GM23338 (cell line): ENCODE data around the gene NEK8. TPM values are rescaled to one million over a fixed set of nuclear protein-coding genes. Genes with fewer than 3 reads are reported as not detected.

Experiments
- ATAC-seq: fragments of 200-7000 bp; cut with Tn5 transposase; 3 replicates; pipeline ENCODE4 v1.9.1; 2020
- DNase-seq: peaks from one replicate; pipeline ENCODE4 v3.0.0-alpha.2; 2015; ENCODE audit warnings: low spot score
- H2AFZ ChIP-seq: fragments of 200-600 bp; sonication (generic); 2 replicates; pipeline ENCODE4 v1.8.0; 2016; ENCODE audit warnings: antibody characterized with exemption, mild to moderate bottlenecking, moderate library complexity
- H3F3A ChIP-seq: fragments of 200-600 bp; sonication (generic); replicated peaks from 2 replicates; pipeline ENCODE4 v1.8.0; 2017; ENCODE audit warnings: antibody characterized with exemption, mixed run types, low read depth
- H3K27ac ChIP-seq: fragments of 200-600 bp; sonication (generic); 2 replicates; pipeline ENCODE4 v1.6.1; 2016; ENCODE audit warnings: low read depth
- H3K27me3 ChIP-seq: fragments of 200-600 bp; sonication (generic); 2 replicates; pipeline ENCODE4 v1.8.0; 2016; ENCODE audit warnings: mild to moderate bottlenecking, mixed run types, moderate library complexity; ENCODE audit not compliant: insufficient read depth
- H3K36me3 ChIP-seq: fragments of 200-600 bp; sonication (generic); 2 replicates; pipeline ENCODE4 v1.8.0; 2016; ENCODE audit warnings: mild to moderate bottlenecking; ENCODE audit not compliant: insufficient read depth
- H3K4me1 ChIP-seq: fragments of 200-600 bp; sonication (generic); 2 replicates; pipeline ENCODE4 v1.8.0; 2016; ENCODE audit warnings: mild to moderate bottlenecking, moderate library complexity; ENCODE audit not compliant: insufficient read depth
- H3K4me2 ChIP-seq: fragments of 200-600 bp; sonication (generic); 2 replicates; pipeline ENCODE4 v1.7.1; 2017; ENCODE audit warnings: mixed run types
- H3K4me3 ChIP-seq: fragments of 200-600 bp; sonication (generic); 2 replicates; pipeline ENCODE4 v1.6.1; 2016; ENCODE audit warnings: mixed run types
- H3K79me2 ChIP-seq: fragments of 200-600 bp; sonication (generic); replicated peaks from 2 replicates; pipeline ENCODE4 v1.8.0; 2017; ENCODE audit warnings: mild to moderate bottlenecking; ENCODE audit not compliant: insufficient read depth
- H3K9me2 ChIP-seq: fragments of 200-600 bp; sonication (generic); 2 replicates; pipeline ENCODE4 v1.8.0; 2017; ENCODE audit not compliant: insufficient read depth
- H4K20me1 ChIP-seq: fragments of 200-600 bp; sonication (generic); replicated peaks from 2 replicates; pipeline ENCODE4 v1.8.0; 2017; ENCODE audit warnings: mild to moderate bottlenecking; ENCODE audit not compliant: insufficient read depth
- H3K27ac Mint-ChIP-seq: 2 replicates; pipeline ENCODE4 v1.8.0; 2020; ENCODE audit warnings: inconsistent platforms, mild to moderate bottlenecking, moderate library complexity, mixed read lengths
- H3K27me3 Mint-ChIP-seq: 3 replicates; pipeline ENCODE4 v1.8.0; 2022; ENCODE audit warnings: low read depth, mild to moderate bottlenecking, moderate library complexity, mixed read lengths, inconsistent platforms; ENCODE audit not compliant: insufficient read depth, poor library complexity
- H3K36me3 Mint-ChIP-seq: 3 replicates; pipeline ENCODE4 v1.8.0; 2021; ENCODE audit warnings: low read depth, mild to moderate bottlenecking, inconsistent platforms, moderate library complexity, mixed read lengths
- H3K4me1 Mint-ChIP-seq: 3 replicates; pipeline ENCODE4 v1.8.0; 2020; ENCODE audit warnings: mild to moderate bottlenecking, inconsistent platforms, mixed read lengths
- H3K4me3 Mint-ChIP-seq: 3 replicates; pipeline ENCODE4 v1.8.0; 2021; ENCODE audit warnings: moderate library complexity, mild to moderate bottlenecking, inconsistent platforms, mixed read lengths
- H3K9me3 Mint-ChIP-seq: 3 replicates; pipeline ENCODE4 v1.8.0; 2020; ENCODE audit warnings: moderate library complexity, mild to moderate bottlenecking, inconsistent platforms, mixed read lengths
- CREB1 ChIP-seq: fragments of 250-450 bp; sonication (Bioruptor Pico); IDR thresholded peaks from 2 replicates; pipeline ENCODE4 v1.5.0; 2020; ENCODE audit warnings: low read depth, mild to moderate bottlenecking, moderate library complexity
- CTCF ChIP-seq, 2 experiments: fragments of 200-600 bp in 1 of 2; sonication (generic) in 1 of 2; conservative IDR thresholded peaks; 2 replicates each; pipeline versions ENCODE4 v1.5.1 to v1.6.1; 2016 to 2017; ENCODE audit warnings: antibody characterized with exemption in 2 of 2, low read depth in 2 of 2, mild to moderate bottlenecking in 2 of 2, moderate library complexity in 1 of 2
- ETS1 ChIP-seq: IDR thresholded peaks from 2 replicates; pipeline ENCODE4 v1.6.1; 2016; ENCODE audit warnings: antibody characterized with exemption
- EZH2 ChIP-seq: fragments of 200-600 bp; sonication (generic); IDR thresholded peaks from one replicate; pipeline ENCODE4 v1.8.0; 2017; ENCODE audit warnings: antibody characterized with exemption, mild to moderate bottlenecking, low read depth; ENCODE audit not compliant: unreplicated experiment
- EZH2phosphoT487 ChIP-seq: fragments of 200-600 bp; sonication (generic); IDR thresholded peaks from one replicate; pipeline ENCODE4 v1.8.1; 2018; ENCODE audit warnings: antibody characterized with exemption; ENCODE audit not compliant: unreplicated experiment
- JUNB ChIP-seq: IDR thresholded peaks from one replicate; pipeline ENCODE4 v1.6.1; 2016; ENCODE audit warnings: antibody characterized with exemption; ENCODE audit not compliant: unreplicated experiment
- NANOG ChIP-seq: IDR thresholded peaks from 2 replicates; pipeline ENCODE4 v1.6.1; 2016; ENCODE audit warnings: antibody characterized with exemption, borderline replicate concordance
- POLR2AphosphoS5 ChIP-seq: IDR thresholded peaks from 2 replicates; pipeline ENCODE4 v1.6.1; 2016; ENCODE audit warnings: antibody characterized with exemption, low read depth
- REST ChIP-seq: IDR thresholded peaks from one replicate; pipeline ENCODE4 v1.6.1; 2018; ENCODE audit warnings: antibody characterized with exemption; ENCODE audit not compliant: unreplicated experiment
- STAT1 ChIP-seq: IDR thresholded peaks from one replicate; pipeline ENCODE4 v1.6.1; 2016; ENCODE audit warnings: antibody characterized with exemption; ENCODE audit not compliant: unreplicated experiment
- ZNF114 ChIP-seq: fragments of 250-450 bp; sonication (Bioruptor Pico); IDR thresholded peaks from 2 replicates; pipeline ENCODE4 v1.5.0; 2020; ENCODE audit warnings: mild to moderate bottlenecking, moderate library complexity
- ZNF331 ChIP-seq: fragments of 250-450 bp; sonication (Bioruptor Pico); IDR thresholded peaks from 2 replicates; pipeline ENCODE4 v1.5.0; 2020; ENCODE audit warnings: low read depth, mild to moderate bottlenecking, moderate library complexity
- ZNF462 ChIP-seq: fragments of 250-450 bp; sonication (Bioruptor Pico); IDR thresholded peaks from 2 replicates; pipeline ENCODE4 v1.5.0; 2020; ENCODE audit warnings: mild to moderate bottlenecking, moderate library complexity
- polyA plus RNA-seq: library from polyadenylated mRNA; unstranded; fragments of >200 nt; fragmentation: Nextera tagmentation; extraction: Ambion mirVana; gene quantifications from 2 replicates; pipeline ENCODE4 v1.2.1, GENCODE V29; 2016
- total RNA-seq: library from RNA; depleted of rRNA; stranded (reverse); fragments of >200 nt; shearing (Covaris generic); gene quantifications from 2 replicates; pipeline ENCODE4 v1.2.3, GENCODE V29; 2014

The NEK8 gene
- total and polyA plus RNA-seq, 2 experiments from 2014 or later, result 10.0 to 14.9 TPM

- Mint-ChIP-seq H3K27me3 (peaks cover 30% of the 10 kb centered on the region), H3K36me3 (peaks cover 42% of the 10 kb centered on the region), H3K4me1 (peaks cover 42% of the 10 kb centered on the region), H3K27ac (peak within 1 kb of the TSS; percentile 99), H3K9me3 (peaks cover 3% of the 10 kb centered on the region; the same call in 2 of the 3 replicates), H3K4me3 (peak within 1 kb of the TSS; percentile 94)
- peak within 1 kb of the TSS; percentile 99 for H3K4me2 ChIP-seq
- H3K4me1 ChIP-seq, result peaks cover 35% of the 10 kb centered on the region
- H4K20me1 ChIP-seq, result peaks cover 24% of the 10 kb centered on the region
- H3K27ac ChIP-seq, result peak within 1 kb of the TSS; percentile 99
- no peak for TF ChIP-seq POLR2AphosphoS5
- TF ChIP-seq EZH2, result no peak
- no peak for TF ChIP-seq NANOG
- no peak for TF ChIP-seq ZNF462 (CRISPR knock-in tag)
- TF ChIP-seq ZNF114, result no peak
- TF ChIP-seq ZNF331 (CRISPR knock-in tag), result no peak
- no peak for TF ChIP-seq ETS1
- no peak for TF ChIP-seq STAT1
- no peak for TF ChIP-seq JUNB
- no peak for TF ChIP-seq EZH2phosphoT487
- no peak for TF ChIP-seq CREB1 (CRISPR knock-in tag)
- no peak for TF ChIP-seq REST
- TF ChIP-seq CTCF (conservative IDR thresholded peaks at IDR 0.05; ENCODE audit: low read depth in 2 of 2), result no peak
- DNase-seq (peak; percentile 83), ATAC-seq (peak; percentile 14)
- H3K4me3 ChIP-seq, result peak within 1 kb of the TSS; percentile 98
- H3K79me2 ChIP-seq, result peaks cover 22% of the 10 kb centered on the region
- no peak within 1 kb of the TSS for H2AFZ ChIP-seq
- H3F3A ChIP-seq, result peaks cover 59% of the 10 kb centered on the region
- no peaks in the 10 kb centered on the region for H3K9me2 ChIP-seq
- peaks cover 30% of the 10 kb centered on the region for H3K36me3 ChIP-seq
- H3K27me3 ChIP-seq, result no peaks in the 10 kb centered on the region
Observed at GRCh38 chr17:28726226-28726626, 2.4 kb upstream of the NEK8 start, which contains the start of gene TLCD1. Gene TLCD1 (minus strand): TSS chr17:28726233. CDS start chr17:28726097, 136 bp downstream.
